Parathyroid adenoma (tissue), 2 donors: ENCODE results near the gene EMX1.

ENCODE experiments used
- H2AFZ ChIP-seq: fragments of 300-600 bp; sonication (generic); one replicate; pipeline ENCODE4 v1.7.0; 2017; ENCODE audit warnings: antibody characterized with exemption, mild to moderate bottlenecking
- H3K27ac ChIP-seq: fragments of 300-600 bp; sonication (generic); one replicate; pipeline ENCODE4 v1.7.0; 2017
- H3K27me3 ChIP-seq: fragments of 300-600 bp; sonication (generic); one replicate; pipeline ENCODE4 v1.7.0; 2017; ENCODE audit warnings: low read length; ENCODE audit not compliant: control insufficient read depth, insufficient read depth
- H3K36me3 ChIP-seq: fragments of 300-600 bp; sonication (generic); one replicate; pipeline ENCODE4 v1.7.0; 2017; ENCODE audit warnings: low read length; ENCODE audit not compliant: control insufficient read depth, insufficient read depth
- H3K4me1 ChIP-seq: fragments of 300-600 bp; sonication (generic); one replicate; pipeline ENCODE4 v1.7.0; 2017; ENCODE audit warnings: control low read depth
- H3K4me2 ChIP-seq: fragments of 300-600 bp; sonication (generic); one replicate; pipeline ENCODE4 v1.7.0; 2017; ENCODE audit warnings: low read length
- H3K4me3 ChIP-seq: fragments of 300-600 bp; sonication (generic); one replicate; pipeline ENCODE4 v1.7.0; 2017; ENCODE audit warnings: low read depth, low read length
- H3K79me2 ChIP-seq: fragments of 300-600 bp; sonication (generic); one replicate; pipeline ENCODE4 v1.7.0; 2017; ENCODE audit warnings: control low read depth
- H3K9ac ChIP-seq: fragments of 300-600 bp; sonication (generic); one replicate; pipeline ENCODE4 v1.7.0; 2017; ENCODE audit warnings: mild to moderate bottlenecking
- H3K9me3 ChIP-seq: fragments of 300-600 bp; sonication (generic); one replicate; pipeline ENCODE4 v1.7.0; 2017; ENCODE audit warnings: low read length; ENCODE audit not compliant: control insufficient read depth
- CTCF ChIP-seq: fragments of 300-600 bp; sonication (generic); IDR thresholded peaks from one replicate; pipeline ENCODE4 v1.7.0; 2017; ENCODE audit warnings: antibody characterized with exemption, mild to moderate bottlenecking
- donor health status: primary hyperparathyroidism.

EMX1 gene

DNA sequence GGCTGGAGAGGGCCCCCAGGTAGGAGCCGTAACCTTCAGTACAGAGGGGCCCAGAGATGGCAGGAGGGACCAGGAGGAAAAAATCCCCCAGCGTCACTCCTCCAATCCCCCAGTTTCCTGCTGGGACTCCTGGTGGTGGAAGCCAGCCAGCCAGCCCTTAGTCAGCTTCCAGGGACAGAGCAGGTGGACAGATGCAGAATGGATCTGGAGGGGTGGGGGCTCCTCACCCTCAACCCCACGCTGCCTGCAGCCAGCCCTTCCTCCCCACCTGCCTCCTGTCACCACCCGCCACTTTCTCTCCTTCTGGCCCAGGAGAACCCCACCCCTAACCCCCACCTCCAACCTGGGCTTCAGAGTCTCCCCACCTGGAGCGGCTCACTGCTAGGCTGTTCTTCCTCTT lies 21.1 kb downstream of the EMX1 start:
- Histone ChIP-seq H3K27ac (no peak overlapping the region), H3K27me3 (no peaks in the 10 kb centered on the region)
- no peak for TF ChIP-seq CTCF

DNA sequence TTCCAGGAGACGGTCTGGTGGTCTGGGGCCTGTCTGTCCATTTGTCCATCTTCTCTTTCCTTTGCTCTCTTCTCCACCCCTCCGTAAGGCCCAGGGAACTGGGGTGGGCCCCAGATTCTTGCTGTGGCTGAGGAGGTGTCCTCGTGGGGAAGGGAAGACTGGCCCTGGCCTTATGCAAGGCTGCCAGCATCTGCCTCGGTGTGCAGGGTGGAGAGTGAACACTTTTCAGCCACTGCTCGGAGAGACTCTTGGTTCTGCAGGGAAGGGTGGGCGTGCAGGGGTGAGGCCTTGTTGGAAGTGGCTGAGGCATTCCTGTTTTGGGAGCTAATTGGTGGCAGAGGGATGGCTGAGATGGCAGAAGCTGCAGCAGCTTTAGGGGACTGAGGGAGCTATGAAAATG lies 23.0 kb downstream of the EMX1 start:
- no peak overlapping the region for H3K9ac ChIP-seq
- no peak overlapping the region for H3K4me2 ChIP-seq
- H3K27ac ChIP-seq = no peak overlapping the region
- H3K36me3 ChIP-seq = no peaks in the 10 kb centered on the region
- H3K79me2 ChIP-seq = no peaks in the 10 kb centered on the region
- no peak overlapping the region for H3K4me3 ChIP-seq
- H3K4me1 ChIP-seq = no peaks in the 10 kb centered on the region
- no peaks in the 10 kb centered on the region for H3K9me3 ChIP-seq
- H2AFZ ChIP-seq = no peak overlapping the region
- no peaks in the 10 kb centered on the region for H3K27me3 ChIP-seq
- no peak for TF ChIP-seq CTCF

More for the DNA sequence above, 21.1 kb downstream of the EMX1 start:
- no peak overlapping the region for H2AFZ ChIP-seq
- H3K79me2 ChIP-seq = no peaks in the 10 kb centered on the region
- no peak overlapping the region for H3K4me3 ChIP-seq
- no peaks in the 10 kb centered on the region for H3K9me3 ChIP-seq
- no peaks in the 10 kb centered on the region for H3K36me3 ChIP-seq
- no peak overlapping the region for H3K9ac ChIP-seq
- no peak overlapping the region for H3K4me2 ChIP-seq
- no peaks in the 10 kb centered on the region for H3K4me1 ChIP-seq

DNA sequence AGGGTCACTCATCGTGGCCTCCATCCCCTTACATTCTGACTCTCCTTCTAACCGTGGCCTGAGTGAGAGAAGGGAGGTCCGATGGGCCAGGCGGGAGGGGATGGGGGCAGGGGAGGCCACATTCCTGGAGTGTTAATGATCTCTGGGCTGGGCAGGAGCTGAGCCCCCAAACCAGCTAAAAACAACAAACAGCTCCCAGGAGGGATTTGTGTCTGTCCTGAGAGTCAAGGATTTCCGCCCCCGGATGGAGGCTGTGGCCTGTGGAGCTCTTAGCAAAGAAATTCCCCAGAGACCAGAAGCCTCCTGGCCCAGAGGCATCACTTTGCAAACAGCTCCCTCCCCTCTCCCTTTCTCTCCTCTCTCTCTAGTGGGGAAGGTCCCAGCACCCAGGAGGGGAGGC lies 23.5 kb downstream of the EMX1 start:
- no peak for TF ChIP-seq CTCF

GRCh38 chr2:72942293-72942692 lies 25.0 kb downstream of the EMX1 start:
- Histone ChIP-seq H3K36me3 (no peaks in the 10 kb centered on the region), H3K27ac (no peak overlapping the region), H3K79me2 (no peaks in the 10 kb centered on the region), H3K9ac (no peak overlapping the region), H3K9me3 (no peaks in the 10 kb centered on the region), H3K4me2 (no peak overlapping the region), H3K4me3 (no peak overlapping the region), H2AFZ (no peak overlapping the region), H3K4me1 (no peaks in the 10 kb centered on the region), H3K27me3 (no peaks in the 10 kb centered on the region)
- TF ChIP-seq CTCF = no peak

More for the DNA sequence above, 23.5 kb downstream of the EMX1 start:
- Histone ChIP-seq H3K4me2 (no peak overlapping the region), H3K9me3 (no peaks in the 10 kb centered on the region), H3K36me3 (no peaks in the 10 kb centered on the region), H3K4me3 (no peak overlapping the region), H3K79me2 (no peaks in the 10 kb centered on the region), H3K4me1 (no peaks in the 10 kb centered on the region), H2AFZ (no peak overlapping the region), H3K27me3 (no peaks in the 10 kb centered on the region), H3K9ac (no peak overlapping the region), H3K27ac (no peak overlapping the region)

GRCh38 chr2:72942881-72943418 lies 25.6 kb downstream of the EMX1 start:
- H3K9me3 ChIP-seq = no peaks in the 10 kb centered on the region
- H3K4me1 ChIP-seq = no peaks in the 10 kb centered on the region
- H3K4me3 ChIP-seq = no peak overlapping the region

More at GRCh38 chr2:72942881-72943418, 25.6 kb downstream of the EMX1 start:
- Histone ChIP-seq H3K9ac (no peak overlapping the region), H3K79me2 (no peaks in the 10 kb centered on the region), H2AFZ (no peak overlapping the region), H3K4me2 (no peak overlapping the region), H3K27ac (no peak overlapping the region), H3K27me3 (no peaks in the 10 kb centered on the region), H3K36me3 (no peaks in the 10 kb centered on the region)
- no peak for TF ChIP-seq CTCF
